Loucy (cell line): ENCODE results near the gene THADA.

Experiments
- H2AFZ ChIP-seq: fragments of 200-600 bp; sonication (generic); 2 replicates; pipeline ENCODE4 v1.6.0; 2016; ENCODE audit warnings: antibody characterized with exemption, mild to moderate bottlenecking, low read length, moderate library complexity
- H3F3A ChIP-seq: fragments of 200-600 bp; 2 replicates; pipeline ENCODE4 v1.6.0; 2016; ENCODE audit warnings: antibody characterized with exemption, low read depth, mild to moderate bottlenecking
- H3K27me3 ChIP-seq: fragments of 200-600 bp; sonication (generic); 2 replicates; pipeline ENCODE4 v1.6.1; 2014; ENCODE audit warnings: low read length, mild to moderate bottlenecking; ENCODE audit not compliant: insufficient read depth, poor library complexity, severe bottlenecking
- H3K36me3 ChIP-seq: fragments of 200-600 bp; sonication (generic); 2 replicates; pipeline ENCODE4 v1.6.1; 2016; ENCODE audit warnings: low read length; ENCODE audit not compliant: insufficient read depth
- H3K4me1 ChIP-seq: fragments of 200-600 bp; sonication (generic); 2 replicates; pipeline ENCODE4 v1.5.1; 2014; ENCODE audit warnings: low read length, mild to moderate bottlenecking; ENCODE audit not compliant: insufficient read depth, poor library complexity, severe bottlenecking
- H3K4me2 ChIP-seq: fragments of 200-600 bp; sonication (generic); 2 replicates; pipeline ENCODE4 v1.6.0; 2014; ENCODE audit warnings: antibody characterized with exemption, low read length, low read depth, mild to moderate bottlenecking; ENCODE audit not compliant: poor library complexity, severe bottlenecking
- H3K4me3 ChIP-seq: fragments of 200-600 bp; sonication (generic); 2 replicates; pipeline ENCODE4 v1.5.1; 2014; ENCODE audit warnings: low read length, mild to moderate bottlenecking, mixed read lengths; ENCODE audit not compliant: poor library complexity, severe bottlenecking
- H3K79me2 ChIP-seq: fragments of 200-600 bp; sonication (generic); 2 replicates; pipeline ENCODE4 v1.6.1; 2014; ENCODE audit warnings: low read length; ENCODE audit not compliant: insufficient read depth
- H3K9ac ChIP-seq: fragments of 200-600 bp; sonication (generic); 2 replicates; pipeline ENCODE4 v1.6.0; 2014; ENCODE audit warnings: mild to moderate bottlenecking, low read depth, low read length, moderate library complexity; ENCODE audit not compliant: poor library complexity, severe bottlenecking
- H3K9me2 ChIP-seq: fragments of 200-600 bp; sonication (generic); replicated peaks from 2 replicates; pipeline ENCODE4 v1.6.1; 2016; ENCODE audit warnings: low read depth, low read length, mixed read lengths
- H3K9me3 ChIP-seq: fragments of 200-600 bp; sonication (generic); 2 replicates; pipeline ENCODE4 v1.6.1; 2014; ENCODE audit warnings: mild to moderate bottlenecking, antibody characterized with exemption, low read length, low read depth; ENCODE audit not compliant: insufficient read depth
- H4K20me1 ChIP-seq: fragments of 200-600 bp; sonication (generic); 2 replicates; pipeline ENCODE4 v1.6.0; 2014; ENCODE audit warnings: antibody characterized with exemption, low read length, mild to moderate bottlenecking; ENCODE audit not compliant: insufficient read depth, poor library complexity, severe bottlenecking
- EZH2phosphoT487 ChIP-seq: fragments of 200-600 bp; IDR thresholded peaks from 2 replicates; pipeline ENCODE4 v1.6.1; 2018; ENCODE audit warnings: antibody characterized with exemption, mild to moderate bottlenecking, moderate library complexity, borderline replicate concordance
- TF ChIP-seq, protein P1 (sequence below): fragments of 200-600 bp; sonication (generic); conservative IDR thresholded peaks from 2 replicates; pipeline ENCODE4 v1.5.1; 2014; ENCODE audit warnings: mild to moderate bottlenecking, antibody characterized with exemption, low read length

Gene THADA

DNA sequence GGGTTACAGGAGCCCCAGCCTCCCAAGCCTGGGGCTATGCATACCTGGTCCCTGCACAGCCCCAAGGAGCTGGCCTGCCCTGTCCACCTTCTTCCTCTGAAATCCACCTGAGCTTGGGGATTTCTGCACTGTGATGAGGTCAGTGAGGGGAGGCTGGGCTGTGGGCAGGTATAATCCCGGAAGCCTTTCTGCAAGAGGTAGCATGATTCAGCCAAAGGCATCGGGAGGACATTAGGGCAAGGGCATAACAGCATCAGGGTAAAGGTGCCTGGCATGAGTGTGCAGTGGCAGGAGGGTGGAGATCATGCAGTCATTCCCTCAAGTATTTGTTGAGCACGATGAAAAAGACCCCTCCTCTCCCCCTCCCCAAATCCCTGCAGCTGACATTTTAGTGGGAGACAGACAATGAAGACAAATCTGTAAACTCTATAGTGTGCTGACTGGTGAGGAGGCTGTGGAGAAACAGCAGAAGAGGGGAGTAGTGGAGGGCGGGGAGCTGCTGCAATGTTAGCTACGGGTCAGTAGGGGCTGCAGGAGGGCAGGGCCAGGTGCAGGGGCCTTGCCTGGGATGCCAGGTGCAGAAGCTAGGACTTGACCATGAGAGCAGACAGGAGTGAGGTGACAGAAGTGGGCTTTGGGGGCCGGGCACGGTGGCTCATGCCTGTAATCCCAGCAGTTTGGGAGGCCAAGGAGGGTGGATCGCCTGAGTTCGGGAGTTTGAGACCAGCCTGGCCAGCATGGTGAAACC is 388.1 kb downstream of the THADA start:
- H3K9me3 ChIP-seq: no peaks in the 10 kb centered on the region
- no peak overlapping the region for H3K4me3 ChIP-seq
- H3F3A ChIP-seq: no peaks in the 10 kb centered on the region
- H3K36me3 ChIP-seq: no peaks in the 10 kb centered on the region
- no peak overlapping the region for H3K4me2 ChIP-seq
- TF ChIP-seq, protein P1, sequence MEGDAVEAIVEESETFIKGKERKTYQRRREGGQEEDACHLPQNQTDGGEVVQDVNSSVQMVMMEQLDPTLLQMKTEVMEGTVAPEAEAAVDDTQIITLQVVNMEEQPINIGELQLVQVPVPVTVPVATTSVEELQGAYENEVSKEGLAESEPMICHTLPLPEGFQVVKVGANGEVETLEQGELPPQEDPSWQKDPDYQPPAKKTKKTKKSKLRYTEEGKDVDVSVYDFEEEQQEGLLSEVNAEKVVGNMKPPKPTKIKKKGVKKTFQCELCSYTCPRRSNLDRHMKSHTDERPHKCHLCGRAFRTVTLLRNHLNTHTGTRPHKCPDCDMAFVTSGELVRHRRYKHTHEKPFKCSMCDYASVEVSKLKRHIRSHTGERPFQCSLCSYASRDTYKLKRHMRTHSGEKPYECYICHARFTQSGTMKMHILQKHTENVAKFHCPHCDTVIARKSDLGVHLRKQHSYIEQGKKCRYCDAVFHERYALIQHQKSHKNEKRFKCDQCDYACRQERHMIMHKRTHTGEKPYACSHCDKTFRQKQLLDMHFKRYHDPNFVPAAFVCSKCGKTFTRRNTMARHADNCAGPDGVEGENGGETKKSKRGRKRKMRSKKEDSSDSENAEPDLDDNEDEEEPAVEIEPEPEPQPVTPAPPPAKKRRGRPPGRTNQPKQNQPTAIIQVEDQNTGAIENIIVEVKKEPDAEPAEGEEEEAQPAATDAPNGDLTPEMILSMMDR: 0 out of 2 replicates have a peak, but pooled peaks have one; percentile 20
- no peak for TF ChIP-seq EZH2phosphoT487
- no peak overlapping the region for H2AFZ ChIP-seq
- no peaks in the 10 kb centered on the region for H3K27me3 ChIP-seq
- no peaks in the 10 kb centered on the region for H3K79me2 ChIP-seq
- H3K4me1 ChIP-seq: peaks cover 12% of the 10 kb centered on the region
- H3K9ac ChIP-seq: no peak overlapping the region
- no peaks in the 10 kb centered on the region for H4K20me1 ChIP-seq
- H3K9me2 ChIP-seq: no peaks in the 10 kb centered on the region

DNA sequence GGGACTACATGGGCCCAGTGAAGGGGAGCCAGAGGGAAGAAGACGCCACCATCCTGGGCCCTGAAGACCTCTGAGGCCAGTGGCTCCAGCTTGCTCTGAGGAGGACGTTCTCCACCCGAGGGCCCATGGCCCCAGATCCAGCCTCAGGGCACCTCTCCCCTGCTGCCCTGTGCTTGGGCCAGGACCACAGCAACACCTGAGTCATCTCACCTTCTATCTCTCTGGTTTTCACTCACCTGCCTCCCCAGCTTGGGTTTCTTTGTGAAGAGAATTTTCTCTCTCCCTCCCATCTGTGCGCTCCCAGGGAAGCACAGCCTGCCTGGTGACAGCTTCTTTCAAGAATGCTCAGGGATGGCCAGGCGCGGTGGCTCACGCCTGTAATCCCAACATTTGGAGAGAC is 389.2 kb downstream of the THADA start:
- Histone ChIP-seq H3K9ac (no peak overlapping the region), H4K20me1 (no peaks in the 10 kb centered on the region), H3K79me2 (no peaks in the 10 kb centered on the region), H3K4me3 (no peak overlapping the region), H3K9me2 (no peaks in the 10 kb centered on the region), H3K4me1 (peaks cover 20% of the 10 kb centered on the region), H3F3A (no peaks in the 10 kb centered on the region), H3K27me3 (no peaks in the 10 kb centered on the region), H3K36me3 (no peaks in the 10 kb centered on the region), H3K9me3 (no peaks in the 10 kb centered on the region), H2AFZ (no peak overlapping the region), H3K4me2 (no peak overlapping the region)
- TF ChIP-seq, protein P1: no peak
- no peak for TF ChIP-seq EZH2phosphoT487

DNA sequence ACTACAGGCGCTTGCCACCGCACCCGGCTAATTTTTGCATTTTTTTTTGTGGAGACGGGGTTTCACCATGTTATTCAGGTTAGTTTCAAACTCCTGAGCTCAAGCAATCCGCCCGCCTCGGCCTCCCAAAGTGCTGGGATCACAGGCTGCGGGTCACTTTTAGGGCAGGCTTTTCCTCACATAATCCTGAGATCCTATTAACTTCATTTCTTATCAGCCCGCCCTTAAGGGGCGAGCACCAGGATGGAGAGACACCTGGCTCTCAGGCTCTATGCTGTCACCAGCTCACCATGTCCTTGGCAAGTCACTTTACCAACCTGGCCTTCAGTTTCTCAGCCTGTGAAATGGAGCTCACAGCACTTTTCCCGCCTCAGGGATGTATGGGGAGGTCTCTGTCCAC is 392.5 kb downstream of the THADA start:
- no peaks in the 10 kb centered on the region for H3F3A ChIP-seq
- H3K9me2 ChIP-seq: no peaks in the 10 kb centered on the region
- no peaks in the 10 kb centered on the region for H3K27me3 ChIP-seq
- H2AFZ ChIP-seq: no peak overlapping the region
- no peak overlapping the region for H3K4me2 ChIP-seq
- no peaks in the 10 kb centered on the region for H3K36me3 ChIP-seq
- H3K79me2 ChIP-seq: no peaks in the 10 kb centered on the region
- peaks cover 45% of the 10 kb centered on the region for H3K4me1 ChIP-seq
- TF ChIP-seq EZH2phosphoT487: no peak
- TF ChIP-seq, protein P1: no peak
- H3K9me3 ChIP-seq: no peaks in the 10 kb centered on the region
- H4K20me1 ChIP-seq: no peaks in the 10 kb centered on the region
- H3K4me3 ChIP-seq: no peak overlapping the region
- H3K9ac ChIP-seq: peak overlapping the region; percentile 49
